ENCODE data around the gene SLC43A2. TPM values are rescaled to one million over a fixed set of nuclear protein-coding genes. Genes with fewer than 3 reads are reported as not detected.

SLC43A2 gene
- total RNA-seq, 1 donor from 2014 or later = 30.8 TPM

GRCh38 chr17:1645207-1646171 is 16.9 kb upstream of the SLC43A2 start, which contains the start of gene SCARF1:
Gene SCARF1, minus strand, starts transcription at chr17:1645732. Its CDS starts 35 bp downstream, at chr17:1645697.
- ATAC-seq (no peak), DNase-seq (ENCODE audit: low spot score) (no peak)
- intact Hi-C loops (cut with DNase I) = loop anchor here (5.0 kb wide), 1 partner anchor 68 kb away; no protein-coding TSS in a partner anchor

GRCh38 chr17:1644493-1645206 is 16.0 kb upstream of the SLC43A2 start:
- intact Hi-C loops (cut with DNase I) = loop anchor here (5.0 kb wide), 1 partner anchor 67 kb away; no protein-coding TSS in a partner anchor

DNA sequence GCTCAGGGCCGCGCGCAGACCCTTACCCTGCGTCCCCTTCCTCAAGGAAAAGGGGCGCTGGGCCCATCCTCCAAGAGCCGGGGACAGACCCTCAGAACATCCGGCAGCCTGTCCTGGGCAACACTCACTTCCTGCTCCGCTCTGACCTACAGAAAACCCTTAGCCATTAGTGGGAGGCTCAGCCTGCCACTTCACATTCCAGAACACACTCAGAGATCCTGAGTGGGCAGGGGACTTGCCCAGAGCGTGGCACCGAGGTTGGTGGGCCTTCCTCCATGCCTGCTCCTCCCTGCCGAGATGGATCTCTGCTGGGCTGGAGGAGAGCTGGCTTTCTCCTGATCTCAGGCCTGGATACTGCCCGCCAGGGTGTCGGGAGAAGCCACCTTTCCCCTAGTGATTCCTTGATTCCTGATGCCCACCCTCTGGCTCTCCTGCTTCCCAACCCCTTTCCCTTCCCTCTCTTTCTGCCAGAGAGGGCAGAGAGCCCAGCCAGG is 15.4 kb upstream of the SLC43A2 start:
- intact Hi-C loops (cut with DNase I) = no loop called here
- ATAC-seq (no peak), DNase-seq (ENCODE audit: low spot score) (no peak)

More at GRCh38 chr17:1644493-1645206, 16.0 kb upstream of the SLC43A2 start:
- ATAC-seq (no peak), DNase-seq (ENCODE audit: low spot score) (no peak)

- DNase-seq (ENCODE audit: low spot score) = no peak
- intact Hi-C loops (cut with DNase I) = no loop called here
- no peak for ATAC-seq
These were observed 14.8 kb upstream of the SLC43A2 start for GRCh38 chr17:1643293-1643998.

- intact Hi-C loops (cut with DNase I) = no loop called here
- ATAC-seq (no peak), DNase-seq (ENCODE audit: low spot score) (no peak)
These were observed 12.4 kb upstream of the SLC43A2 start for GRCh38 chr17:1641065-1641403.

GRCh38 chr17:1640329-1641064 is 11.9 kb upstream of the SLC43A2 start:
- intact Hi-C loops (cut with DNase I) = no loop called here
- DNase-seq (ENCODE audit: low spot score) = no peak
- ATAC-seq = no peak

- intact Hi-C loops (cut with DNase I) = no loop called here
- no peak for ATAC-seq
- DNase-seq (ENCODE audit: low spot score) = no peak
These were observed 11.0 kb upstream of the SLC43A2 start for GRCh38 chr17:1639549-1640180.

GRCh38 chr17:1638624-1639300 is 10.1 kb upstream of the SLC43A2 start:
- intact Hi-C loops (cut with DNase I) = no loop called here
- ATAC-seq (no peak), DNase-seq (ENCODE audit: low spot score) (no peak)

- DNase-seq (ENCODE audit: low spot score) (no peak), ATAC-seq (no peak)
- intact Hi-C loops (cut with DNase I) = no loop called here
These were observed 9.5 kb upstream of the SLC43A2 start for GRCh38 chr17:1638171-1638590.

DNA sequence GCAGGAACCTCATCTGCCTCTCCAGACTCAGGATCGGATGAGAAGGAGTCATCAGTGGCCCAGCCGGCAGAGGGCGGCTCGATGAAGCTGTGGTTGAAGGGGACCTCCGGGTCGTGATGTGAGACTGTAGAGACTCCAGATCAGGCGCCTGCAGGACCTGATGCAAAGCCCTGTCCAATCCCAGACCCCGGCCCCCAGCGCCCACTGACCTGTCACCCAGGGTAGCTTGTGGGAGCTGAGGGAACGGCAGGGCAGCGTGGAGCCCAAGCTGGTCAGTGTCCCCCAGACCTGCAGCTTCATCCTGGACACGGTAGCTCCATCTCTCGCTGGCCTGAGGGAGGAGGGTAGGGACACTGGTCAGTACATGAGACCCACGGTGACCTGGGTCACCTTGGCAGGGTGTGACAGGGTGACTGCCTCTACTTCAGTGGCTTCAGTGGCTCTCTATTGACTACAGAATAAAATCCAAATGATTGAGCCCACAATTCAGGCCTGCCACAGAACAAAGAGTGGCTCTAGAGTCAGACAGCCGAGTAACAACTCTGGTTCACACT is 8.2 kb upstream of the SLC43A2 start:
- ATAC-seq = no peak
- intact Hi-C loops (cut with DNase I) = no loop called here

DNA sequence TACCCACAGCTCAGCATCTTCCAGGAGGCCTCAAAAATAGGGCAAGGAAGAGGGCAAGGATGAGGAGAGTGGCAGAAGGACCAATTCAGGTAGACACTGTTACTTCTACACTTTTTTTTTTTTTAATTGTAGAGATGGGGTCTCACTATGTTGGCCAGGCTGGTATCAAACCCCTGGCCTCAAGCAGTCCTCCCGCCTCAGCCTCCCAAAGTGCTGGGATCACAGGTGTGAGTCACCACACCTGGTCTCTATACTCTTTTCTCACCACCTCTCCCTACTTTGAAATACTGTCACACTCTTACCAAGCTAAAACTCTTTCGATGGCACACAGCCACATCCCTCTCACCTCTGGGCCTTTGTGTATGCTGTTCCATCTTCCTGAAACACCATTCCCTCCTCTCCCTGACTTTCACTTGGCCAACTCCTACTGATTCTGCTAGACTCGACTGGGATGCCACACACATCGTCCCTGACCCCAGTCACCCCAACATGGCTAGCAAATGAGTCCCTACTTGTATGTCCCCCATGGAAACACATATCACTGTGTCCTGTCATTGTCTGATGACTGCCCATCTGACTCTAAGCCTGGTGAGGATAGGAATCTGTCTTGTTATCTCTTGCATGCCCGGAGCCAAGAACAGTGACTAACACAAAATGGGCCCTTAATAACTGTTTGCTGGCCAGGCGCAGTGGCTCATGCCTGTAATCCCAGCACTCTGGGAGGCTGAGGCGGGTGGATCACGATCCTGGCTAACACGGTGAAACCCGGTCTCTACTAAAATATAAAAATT is 7.2 kb upstream of the SLC43A2 start:
- DNase-seq (ENCODE audit: low spot score) = no peak
- intact Hi-C loops (cut with DNase I) = no loop called here
- ATAC-seq = no peak

More for the DNA sequence above, 8.2 kb upstream of the SLC43A2 start:
- DNase-seq (ENCODE audit: low spot score) = no peak

GRCh38 chr17:1634841-1635650 is 6.4 kb upstream of the SLC43A2 start:
- ATAC-seq (no peak), DNase-seq (ENCODE audit: low spot score) (no peak)
- intact Hi-C loops (cut with DNase I) = no loop called here

DNA sequence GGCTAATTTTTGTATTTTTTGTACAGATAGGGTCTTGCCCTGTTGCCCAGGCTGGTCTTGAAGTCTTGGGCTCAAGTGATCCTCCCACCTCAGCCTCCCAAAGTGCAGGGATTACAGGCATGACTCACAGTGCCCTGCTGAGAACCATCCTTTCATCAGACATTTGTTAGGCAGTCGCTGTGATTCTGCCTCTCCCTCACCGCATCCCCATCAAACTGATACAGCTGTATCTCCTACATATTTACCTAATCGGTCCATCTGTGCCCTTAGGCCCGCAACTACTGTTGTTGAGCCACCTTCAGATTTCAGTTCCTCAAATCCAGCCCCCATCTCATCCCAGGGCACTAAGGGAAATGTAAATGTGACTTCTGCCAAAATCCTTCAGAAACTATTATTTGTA is 2.0 kb upstream of the SLC43A2 start:
- intact Hi-C loops (cut with DNase I) = no loop called here
- ATAC-seq (no peak), DNase-seq (ENCODE audit: low spot score) (no peak)

- intact Hi-C loops (cut with DNase I) = loop anchor here (5.0 kb wide), 1 partner anchor 52 kb away; no protein-coding TSS in a partner anchor
- DNase-seq (ENCODE audit: low spot score) (peak; percentile 88), ATAC-seq (peak; percentile 36)
These were observed 1.1 kb upstream of the SLC43A2 start for GRCh38 chr17:1629504-1630310.

All from sciatic nerve (tissue), 2 donors.